ENCODE data around the gene PYHIN1. TPM values are rescaled to one million over a fixed set of nuclear protein-coding genes. Genes with fewer than 3 reads are reported as not detected.

Gene PYHIN1
- polyA plus RNA-seq, 2 of the 4 experiments (the other 2 are of a cell fraction): not detected

DNA sequence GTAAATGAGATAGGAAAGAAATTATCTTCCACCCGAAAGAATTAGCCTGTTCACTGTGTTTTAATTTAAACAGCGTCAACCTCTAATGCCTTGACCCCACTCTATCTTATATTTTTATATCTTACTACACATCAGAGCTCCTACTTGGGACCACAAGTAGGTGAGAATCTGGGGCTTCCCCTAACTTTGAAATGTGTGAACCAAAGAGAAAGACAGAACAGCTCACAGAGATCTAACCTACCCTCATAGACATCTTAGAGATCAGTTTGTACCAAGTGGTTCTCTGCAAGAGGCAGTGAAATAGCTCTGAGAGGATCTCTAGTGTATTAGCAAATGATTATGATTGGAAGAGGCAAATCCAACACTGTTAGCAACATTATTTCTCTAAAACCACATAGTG, 47.4 kb downstream of the PYHIN1 start:
- Histone ChIP-seq H3K4me3 (no peak overlapping the region), H3K9me3 (no peaks in the 10 kb centered on the region), H3K27ac (no peak overlapping the region), H3K4me1 (no peaks in the 10 kb centered on the region), H3K4me2 (no peak overlapping the region)
- POLR2A ChIA-PET: no interaction called here
- no peak for TF ChIP-seq GATA3 (IDR thresholded peaks at IDR 0.05; ENCODE audit: borderline replicate concordance)
- no peak for TF ChIP-seq HOXB5 (CRISPR knock-in tag; IDR thresholded peaks at IDR 0.05)
- TF ChIP-seq HOXB13 (CRISPR knock-in tag; IDR thresholded peaks at IDR 0.05; ENCODE audit: low read depth): no peak
- TF ChIP-seq, protein P1, sequence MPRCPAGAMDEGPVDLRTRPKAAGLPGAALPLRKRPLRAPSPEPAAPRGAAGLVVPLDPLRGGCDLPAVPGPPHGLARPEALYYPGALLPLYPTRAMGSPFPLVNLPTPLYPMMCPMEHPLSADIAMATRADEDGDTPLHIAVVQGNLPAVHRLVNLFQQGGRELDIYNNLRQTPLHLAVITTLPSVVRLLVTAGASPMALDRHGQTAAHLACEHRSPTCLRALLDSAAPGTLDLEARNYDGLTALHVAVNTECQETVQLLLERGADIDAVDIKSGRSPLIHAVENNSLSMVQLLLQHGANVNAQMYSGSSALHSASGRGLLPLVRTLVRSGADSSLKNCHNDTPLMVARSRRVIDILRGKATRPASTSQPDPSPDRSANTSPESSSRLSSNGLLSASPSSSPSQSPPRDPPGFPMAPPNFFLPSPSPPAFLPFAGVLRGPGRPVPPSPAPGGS (IDR thresholded peaks at IDR 0.05): no peak
- TF ChIP-seq, protein P2, sequence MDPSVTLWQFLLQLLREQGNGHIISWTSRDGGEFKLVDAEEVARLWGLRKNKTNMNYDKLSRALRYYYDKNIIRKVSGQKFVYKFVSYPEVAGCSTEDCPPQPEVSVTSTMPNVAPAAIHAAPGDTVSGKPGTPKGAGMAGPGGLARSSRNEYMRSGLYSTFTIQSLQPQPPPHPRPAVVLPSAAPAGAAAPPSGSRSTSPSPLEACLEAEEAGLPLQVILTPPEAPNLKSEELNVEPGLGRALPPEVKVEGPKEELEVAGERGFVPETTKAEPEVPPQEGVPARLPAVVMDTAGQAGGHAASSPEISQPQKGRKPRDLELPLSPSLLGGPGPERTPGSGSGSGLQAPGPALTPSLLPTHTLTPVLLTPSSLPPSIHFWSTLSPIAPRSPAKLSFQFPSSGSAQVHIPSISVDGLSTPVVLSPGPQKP (IDR thresholded peaks at IDR 0.05; ENCODE audit: low read depth, low read length): no peak
- no peak for TF ChIP-seq EP300 (IDR thresholded peaks at IDR 0.05)
- TF ChIP-seq E2F6 (IDR thresholded peaks at IDR 0.05; ENCODE audit: borderline replicate concordance, low read depth): no peak
- no peak for TF ChIP-seq HDAC2 (IDR thresholded peaks at IDR 0.05)
- 24% methylated on average over 2 of the region's 2 CpGs for WGBS (ENCODE audit: missing lambda C conversion rate)
- CTCF ChIA-PET: interaction anchor here (0.6 kb wide), 1 partner anchor 38 kb away, joined by 3 read pairs; no protein-coding TSS in a partner anchor
- FAIRE-seq: no peak
- no peak for ATAC-seq
- DNase-seq (ENCODE audit: low read depth in 1 of 2, low spot score in 1 of 2): no peak

DNA sequence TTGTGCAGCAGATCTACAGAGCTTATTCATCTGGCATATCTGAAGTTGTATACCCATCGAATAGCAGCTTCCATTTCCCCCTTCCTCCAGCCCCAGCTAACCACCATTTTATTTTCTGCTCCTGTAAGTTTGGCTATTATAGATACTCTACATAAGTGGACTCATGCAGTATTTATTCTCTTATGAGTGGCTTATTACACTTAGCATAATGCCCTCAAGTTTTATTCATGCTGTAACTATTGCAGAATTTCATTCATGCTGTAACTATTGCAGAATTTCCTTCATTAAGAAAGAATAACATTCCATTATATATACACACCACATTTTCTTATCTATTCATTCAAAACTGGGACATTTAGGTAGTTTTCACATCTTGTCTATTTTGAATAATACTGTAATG, 47.9 kb downstream of the PYHIN1 start:
- H3K4me2 ChIP-seq: no peak overlapping the region
- ChIA-PET CTCF (no interaction called here), POLR2A (no interaction called here)
- 3% methylated on average over 1 of the region's 1 CpG for WGBS (ENCODE audit: missing lambda C conversion rate)
- H3K4me3 ChIP-seq: no peak overlapping the region
- TF ChIP-seq ZFP36 (IDR thresholded peaks at IDR 0.05; ENCODE audit: borderline replicate concordance, partially characterized antibody) (no peak), CHD2 (IDR thresholded peaks at IDR 0.05; ENCODE audit: low read length, partially characterized antibody) (no peak), ZNF302 (CRISPR knock-in tag; IDR thresholded peaks at IDR 0.05) (no peak), SMC3 (IDR thresholded peaks at IDR 0.05) (no peak), PBX3 (IDR thresholded peaks at IDR 0.05) (no peak), HDAC2 (IDR thresholded peaks at IDR 0.05) (no peak), MAZ (IDR thresholded peaks at IDR 0.05; ENCODE audit: borderline replicate concordance, low read depth, low read length) (no peak), RAD21 (conservative IDR thresholded peaks at IDR 0.05 in 1 of 2, IDR thresholded peaks at IDR 0.05 in 1 of 2) (no peak), KDM1A (IDR thresholded peaks at IDR 0.05; ENCODE audit: low read depth) (no peak), HEYL (CRISPR knock-in tag; IDR thresholded peaks at IDR 0.05) (no peak), JUNB (IDR thresholded peaks at IDR 0.05) (no peak), EHF (CRISPR knock-in tag; IDR thresholded peaks at IDR 0.05) (no peak), REST (IDR thresholded peaks at IDR 0.05) (no peak), MAFK (IDR thresholded peaks at IDR 0.05; ENCODE audit: partially characterized antibody) (no peak), POLR2AphosphoS2 (conservative IDR thresholded peaks at IDR 0.05; ENCODE audit: low read length) (no peak)
- no peak overlapping the region for H3K27ac ChIP-seq
- H3K4me1 ChIP-seq: no peaks in the 10 kb centered on the region
- no peaks in the 10 kb centered on the region for H3K9me3 ChIP-seq
- DNase-seq (ENCODE audit: low read depth in 1 of 2, low spot score in 1 of 2): no peak
- ATAC-seq: no peak
- FAIRE-seq: no peak

Data from A549 (cell line).